HepG2 (cell line): ENCODE data around the gene KHNYN. TPM values are rescaled to one million over a fixed set of nuclear protein-coding genes. Genes with fewer than 3 reads are reported as not detected.
A peak's percentile ranks its signal among the peaks of the same experiment; 100 is the strongest.

Experiments used
- FOXA1 ChIP-seq, 2 experiments: fragments of 450-650 bp in 1 of 2; sonication (generic) in 1 of 2; formaldehyde crosslinking in 1 of 2; IDR thresholded peaks; 2 replicates each; pipeline versions ENCODE4 v1.4.0 to v1.6.1; 2016 to 2020; ENCODE audit warnings: missing genetic modification reagents in 1 of 2
- GATAD1 ChIP-seq: IDR thresholded peaks from 2 replicates; pipeline ENCODE4 v1.6.1; 2016; ENCODE audit warnings: missing genetic modification reagents, missing compliant biosample characterization
- HNRNPL ChIP-seq: fragments of 200-400 bp; formaldehyde crosslinking; IDR thresholded peaks from 2 replicates; pipeline ENCODE4 v1.6.1; 2017; ENCODE audit warnings: mild to moderate bottlenecking, low read depth, low read length
- KAT7 ChIP-seq: IDR thresholded peaks from 2 replicates; pipeline ENCODE4 v1.6.1; 2018; ENCODE audit warnings: borderline replicate concordance, missing compliant biosample characterization
- MYC ChIP-seq: sonication (generic); formaldehyde crosslinking; IDR thresholded peaks from 2 replicates; pipeline ENCODE4 v1.9.0; 2021; ENCODE audit warnings: missing genetic modification reagents, borderline replicate concordance
- NFATC3 ChIP-seq: sonication (generic); formaldehyde crosslinking; IDR thresholded peaks from 2 replicates; pipeline ENCODE4 v1.5.1; 2020; ENCODE audit warnings: mild to moderate bottlenecking, missing genetic modification reagents
- NFIC ChIP-seq: IDR thresholded peaks from 2 replicates; pipeline ENCODE4 v1.6.1; 2012; ENCODE audit warnings: mild to moderate bottlenecking, low read length, inconsistent platforms
- SP4 ChIP-seq: sonication (generic); formaldehyde crosslinking; IDR thresholded peaks from 2 replicates; pipeline ENCODE4 v1.8.1; 2023; ENCODE audit warnings: mild to moderate bottlenecking, missing genetic modification reagents
- SRF ChIP-seq: IDR thresholded peaks from 2 replicates; pipeline ENCODE4 v1.6.1; 2011; ENCODE audit warnings: mild to moderate bottlenecking, low read depth, low read length, moderate library complexity
- XRCC5 ChIP-seq: fragments of 200-400 bp; formaldehyde crosslinking; optimal IDR thresholded peaks from 2 replicates; pipeline ENCODE3; 2017; ENCODE audit warnings: mild to moderate bottlenecking, low read length
- ZMYM3 ChIP-seq: sonication (generic); formaldehyde crosslinking; IDR thresholded peaks from 2 replicates; pipeline ENCODE4 v1.5.1; 2020; ENCODE audit warnings: mild to moderate bottlenecking, missing genetic modification reagents
- ZNF331 ChIP-seq: sonication (generic); formaldehyde crosslinking; IDR thresholded peaks from 2 replicates; pipeline ENCODE4 v1.4.0; 2020; ENCODE audit warnings: missing genetic modification reagents
- ZNF350 ChIP-seq: sonication (generic); formaldehyde crosslinking; IDR thresholded peaks from 2 replicates; pipeline ENCODE4 v1.4.0; 2020; ENCODE audit warnings: mild to moderate bottlenecking, low read depth, missing genetic modification reagents, borderline replicate concordance
- ZNF557 ChIP-seq: sonication (generic); formaldehyde crosslinking; IDR thresholded peaks from 2 replicates; pipeline ENCODE4 v1.4.0; 2020; ENCODE audit warnings: missing genetic modification reagents
- ZNF569 ChIP-seq: sonication (generic); formaldehyde crosslinking; IDR thresholded peaks from 2 replicates; pipeline ENCODE4 v1.5.0; 2020; ENCODE audit warnings: mild to moderate bottlenecking, missing genetic modification reagents, moderate library complexity, borderline replicate concordance
- ZNF720 ChIP-seq: sonication (generic); formaldehyde crosslinking; IDR thresholded peaks from 2 replicates; pipeline ENCODE4 v1.4.0; 2020; ENCODE audit warnings: missing genetic modification reagents
- ZSCAN31 ChIP-seq: sonication (generic); formaldehyde crosslinking; IDR thresholded peaks from 2 replicates; pipeline ENCODE4 v1.5.0; 2020; ENCODE audit warnings: low read depth, mild to moderate bottlenecking, missing genetic modification reagents
- polyA plus RNA-seq, 8 experiments: library from polyadenylated mRNA; depleted of rRNA in 3 of 8; stranded (reverse) in 7 of 8; unstranded in 1 of 8; fragments of >200 nt; fragmentation: Illumina TruSeq in 4 of 8; extraction: Trizol in 4 of 8; gene quantifications; 2 replicates each; pipeline versions ENCODE4 v1.2.1 to v1.2.3, GENCODE V29; 2011 to 2016; ENCODE audit warnings: low read depth in 4 of 8, missing spikeins in 1 of 8, mixed read lengths in 1 of 8; ENCODE audit not compliant: insufficient read depth in 1 of 8
- total RNA-seq, 5 experiments: library from RNA; depleted of rRNA; stranded (reverse); fragments of >200 nt; fragmentation: Illumina TruSeq; extraction: Trizol; gene quantifications; 2 replicates each; pipeline ENCODE4 v1.2.3, GENCODE V29; 2016; ENCODE audit warnings: low read depth in 1 of 5
- TF ChIP-seq, protein P1 (sequence below): IDR thresholded peaks from 2 replicates; pipeline ENCODE4 v1.6.1; 2018; ENCODE audit warnings: missing genetic modification reagents
- TF ChIP-seq, protein P2 (sequence below): sonication (generic); formaldehyde crosslinking; IDR thresholded peaks from 2 replicates; pipeline ENCODE4 v1.4.0; 2020; ENCODE audit warnings: missing genetic modification reagents, borderline replicate concordance
- TF ChIP-seq, protein P3 (sequence below): sonication (generic); formaldehyde crosslinking; IDR thresholded peaks from 2 replicates; pipeline ENCODE4 v1.4.0; 2020; ENCODE audit warnings: mild to moderate bottlenecking, low read depth, missing genetic modification reagents
- TF ChIP-seq, protein P4 (sequence below): sonication (generic); formaldehyde crosslinking; IDR thresholded peaks from 2 replicates; pipeline ENCODE4 v1.5.1; 2020; ENCODE audit warnings: missing genetic modification reagents, mild to moderate bottlenecking, borderline replicate concordance
- TF ChIP-seq, protein P5 (sequence below): sonication (generic); formaldehyde crosslinking; IDR thresholded peaks from 2 replicates; pipeline ENCODE4 v1.5.0; 2020; ENCODE audit warnings: missing genetic modification reagents

The KHNYN gene
- total and polyA plus RNA-seq, 2 of the 13 experiments (the other 11 are each of a cell fraction or from before 2014, with no cell fraction given) = 52.8 to 75.7 TPM

DNA sequence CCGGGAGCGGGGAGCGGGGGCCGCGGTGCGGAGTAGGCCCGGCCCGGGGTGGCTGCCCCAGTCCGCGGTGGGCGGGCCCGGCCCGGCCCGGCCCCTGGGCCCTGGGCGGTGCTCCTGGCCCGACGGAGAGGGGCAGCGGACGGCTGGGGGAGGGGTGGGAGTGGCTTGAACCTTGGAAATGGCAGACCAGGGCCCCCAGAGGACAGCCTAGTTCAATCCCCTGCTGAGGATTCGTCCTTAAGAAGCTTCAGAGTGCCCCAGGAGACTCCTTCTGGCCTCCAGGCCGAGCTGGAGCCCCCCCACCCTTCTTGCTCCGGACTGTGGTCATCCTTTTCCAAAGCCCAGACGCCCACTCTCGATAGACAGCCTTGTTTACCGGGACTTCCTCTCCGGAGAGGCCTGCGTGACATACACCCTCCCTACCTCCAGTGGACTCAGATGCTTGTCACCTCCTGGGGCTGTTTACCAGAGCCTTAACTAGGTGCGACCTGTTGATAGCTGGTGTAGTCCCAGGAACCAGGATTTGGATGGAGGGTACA, 458 bp downstream of the KHNYN start (continued):
- TF ChIP-seq, protein P1, sequence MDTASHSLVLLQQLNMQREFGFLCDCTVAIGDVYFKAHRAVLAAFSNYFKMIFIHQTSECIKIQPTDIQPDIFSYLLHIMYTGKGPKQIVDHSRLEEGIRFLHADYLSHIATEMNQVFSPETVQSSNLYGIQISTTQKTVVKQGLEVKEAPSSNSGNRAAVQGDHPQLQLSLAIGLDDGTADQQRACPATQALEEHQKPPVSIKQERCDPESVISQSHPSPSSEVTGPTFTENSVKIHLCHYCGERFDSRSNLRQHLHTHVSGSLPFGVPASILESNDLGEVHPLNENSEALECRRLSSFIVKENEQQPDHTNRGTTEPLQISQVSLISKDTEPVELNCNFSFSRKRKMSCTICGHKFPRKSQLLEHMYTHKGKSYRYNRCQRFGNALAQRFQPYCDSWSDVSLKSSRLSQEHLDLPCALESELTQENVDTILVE = no peak
- TF ChIP-seq NFATC3 (CRISPR knock-in tag) (no peak), ZMYM3 (no peak), ZNF331 (CRISPR knock-in tag) (0 out of 2 replicates have a peak, but pooled peaks have one; percentile 2), ZNF557 (0 out of 2 replicates have a peak, but pooled peaks have one; percentile 59), ZNF569 (CRISPR knock-in tag) (no peak), XRCC5 (no peak), ZNF350 (CRISPR knock-in tag) (no peak), HNRNPL (no peak), MYC (CRISPR knock-in tag) (no peak), SP4 (CRISPR knock-in tag) (no peak), NFIC (no peak), KAT7 (no peak), ZSCAN31 (CRISPR knock-in tag) (no peak), SRF (no peak), ZNF720 (CRISPR knock-in tag) (no peak), FOXA1 (IDR thresholded peaks at IDR 0.05) (no peak), FOXA1 (CRISPR knock-in tag; IDR thresholded peaks at IDR 0.05) (peak; percentile 61), GATAD1 (CRISPR knock-in tag) (no peak)
- TF ChIP-seq, protein P2, sequence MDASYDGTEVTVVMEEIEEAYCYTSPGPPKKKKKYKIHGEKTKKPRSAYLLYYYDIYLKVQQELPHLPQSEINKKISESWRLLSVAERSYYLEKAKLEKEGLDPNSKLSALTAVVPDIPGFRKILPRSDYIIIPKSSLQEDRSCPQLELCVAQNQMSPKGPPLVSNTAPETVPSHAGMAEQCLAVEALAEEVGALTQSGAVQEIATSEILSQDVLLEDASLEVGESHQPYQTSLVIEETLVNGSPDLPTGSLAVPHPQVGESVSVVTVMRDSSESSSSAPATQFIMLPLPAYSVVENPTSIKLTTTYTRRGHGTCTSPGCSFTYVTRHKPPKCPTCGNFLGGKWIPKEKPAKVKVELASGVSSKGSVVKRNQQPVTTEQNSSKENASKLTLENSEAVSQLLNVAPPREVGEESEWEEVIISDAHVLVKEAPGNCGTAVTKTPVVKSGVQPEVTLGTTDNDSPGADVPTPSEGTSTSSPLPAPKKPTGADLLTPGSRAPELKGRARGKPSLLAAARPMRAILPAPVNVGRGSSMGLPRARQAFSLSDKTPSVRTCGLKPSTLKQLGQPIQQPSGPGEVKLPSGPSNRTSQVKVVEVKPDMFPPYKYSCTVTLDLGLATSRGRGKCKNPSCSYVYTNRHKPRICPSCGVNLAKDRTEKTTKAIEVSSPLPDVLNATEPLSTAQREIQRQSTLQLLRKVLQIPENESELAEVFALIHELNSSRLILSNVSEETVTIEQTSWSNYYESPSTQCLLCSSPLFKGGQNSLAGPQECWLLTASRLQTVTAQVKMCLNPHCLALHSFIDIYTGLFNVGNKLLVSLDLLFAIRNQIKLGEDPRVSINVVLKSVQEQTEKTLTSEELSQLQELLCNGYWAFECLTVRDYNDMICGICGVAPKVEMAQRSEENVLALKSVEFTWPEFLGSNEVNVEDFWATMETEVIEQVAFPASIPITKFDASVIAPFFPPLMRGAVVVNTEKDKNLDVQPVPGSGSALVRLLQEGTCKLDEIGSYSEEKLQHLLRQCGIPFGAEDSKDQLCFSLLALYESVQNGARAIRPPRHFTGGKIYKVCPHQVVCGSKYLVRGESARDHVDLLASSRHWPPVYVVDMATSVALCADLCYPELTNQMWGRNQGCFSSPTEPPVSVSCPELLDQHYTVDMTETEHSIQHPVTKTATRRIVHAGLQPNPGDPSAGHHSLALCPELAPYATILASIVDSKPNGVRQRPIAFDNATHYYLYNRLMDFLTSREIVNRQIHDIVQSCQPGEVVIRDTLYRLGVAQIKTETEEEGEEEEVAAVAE (CRISPR knock-in tag) = no peak
- TF ChIP-seq, protein P3, sequence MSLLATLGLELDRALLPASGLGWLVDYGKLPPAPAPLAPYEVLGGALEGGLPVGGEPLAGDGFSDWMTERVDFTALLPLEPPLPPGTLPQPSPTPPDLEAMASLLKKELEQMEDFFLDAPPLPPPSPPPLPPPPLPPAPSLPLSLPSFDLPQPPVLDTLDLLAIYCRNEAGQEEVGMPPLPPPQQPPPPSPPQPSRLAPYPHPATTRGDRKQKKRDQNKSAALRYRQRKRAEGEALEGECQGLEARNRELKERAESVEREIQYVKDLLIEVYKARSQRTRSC (CRISPR knock-in tag) = no peak
- TF ChIP-seq, protein P4, sequence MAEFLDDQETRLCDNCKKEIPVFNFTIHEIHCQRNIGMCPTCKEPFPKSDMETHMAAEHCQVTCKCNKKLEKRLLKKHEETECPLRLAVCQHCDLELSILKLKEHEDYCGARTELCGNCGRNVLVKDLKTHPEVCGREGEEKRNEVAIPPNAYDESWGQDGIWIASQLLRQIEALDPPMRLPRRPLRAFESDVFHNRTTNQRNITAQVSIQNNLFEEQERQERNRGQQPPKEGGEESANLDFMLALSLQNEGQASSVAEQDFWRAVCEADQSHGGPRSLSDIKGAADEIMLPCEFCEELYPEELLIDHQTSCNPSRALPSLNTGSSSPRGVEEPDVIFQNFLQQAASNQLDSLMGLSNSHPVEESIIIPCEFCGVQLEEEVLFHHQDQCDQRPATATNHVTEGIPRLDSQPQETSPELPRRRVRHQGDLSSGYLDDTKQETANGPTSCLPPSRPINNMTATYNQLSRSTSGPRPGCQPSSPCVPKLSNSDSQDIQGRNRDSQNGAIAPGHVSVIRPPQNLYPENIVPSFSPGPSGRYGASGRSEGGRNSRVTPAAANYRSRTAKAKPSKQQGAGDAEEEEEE (CRISPR knock-in tag) = 0 out of 2 replicates have a peak, but pooled peaks have one; percentile 72
- TF ChIP-seq, protein P5, sequence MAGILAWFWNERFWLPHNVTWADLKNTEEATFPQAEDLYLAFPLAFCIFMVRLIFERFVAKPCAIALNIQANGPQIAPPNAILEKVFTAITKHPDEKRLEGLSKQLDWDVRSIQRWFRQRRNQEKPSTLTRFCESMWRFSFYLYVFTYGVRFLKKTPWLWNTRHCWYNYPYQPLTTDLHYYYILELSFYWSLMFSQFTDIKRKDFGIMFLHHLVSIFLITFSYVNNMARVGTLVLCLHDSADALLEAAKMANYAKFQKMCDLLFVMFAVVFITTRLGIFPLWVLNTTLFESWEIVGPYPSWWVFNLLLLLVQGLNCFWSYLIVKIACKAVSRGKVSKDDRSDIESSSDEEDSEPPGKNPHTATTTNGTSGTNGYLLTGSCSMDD (CRISPR knock-in tag) = no peak
